ENCODE results near the gene TTC7B.
A peak's percentile ranks its signal among the peaks of the same experiment; 100 is the strongest.
"Not testable (repeated sequence)": the region's sequence is repeated elsewhere in the genome, so short reads cannot be mapped to it uniquely, and the experiment has no call there.

Gene TTC7B

GRCh38 chr14:90525353-90526028 lies 290.7 kb downstream of the TTC7B start:
- DNase-seq (ENCODE audit: low spot score), result not testable (repeated sequence)

GRCh38 chr14:90523961-90524875 lies 292.0 kb downstream of the TTC7B start:
- DNase-seq (ENCODE audit: low spot score), result no peak

- no peak for DNase-seq (ENCODE audit: low spot score)
Observed at GRCh38 chr14:90523544-90523943, 292.7 kb downstream of the TTC7B start.

- DNase-seq (ENCODE audit: low spot score), result no peak
Observed at GRCh38 chr14:90522571-90523191, 293.5 kb downstream of the TTC7B start.

- no peak for DNase-seq (ENCODE audit: low spot score)
Observed at GRCh38 chr14:90521930-90522483, 294.2 kb downstream of the TTC7B start.

- no peak for DNase-seq (ENCODE audit: low spot score)
Observed at GRCh38 chr14:90521084-90521929, 294.9 kb downstream of the TTC7B start.

GRCh38 chr14:90520326-90520725 lies 295.9 kb downstream of the TTC7B start:
- DNase-seq (ENCODE audit: low spot score), result no peak

GRCh38 chr14:90519262-90519920 lies 296.8 kb downstream of the TTC7B start:
- DNase-seq (ENCODE audit: low spot score), result no peak

- DNase-seq (ENCODE audit: low spot score), result no peak
Observed at GRCh38 chr14:90518941-90519256, 297.3 kb downstream of the TTC7B start.

GRCh38 chr14:90518069-90518940 lies 297.9 kb downstream of the TTC7B start:
- DNase-seq (ENCODE audit: low spot score), result no peak

GRCh38 chr14:90517076-90517841 lies 299.0 kb downstream of the TTC7B start:
- DNase-seq (ENCODE audit: low spot score), result no peak

- DNase-seq (ENCODE audit: low spot score), result no peak
Observed at GRCh38 chr14:90514566-90514965, 301.7 kb downstream of the TTC7B start.

GRCh38 chr14:90514015-90514398 lies 302.2 kb downstream of the TTC7B start:
- no peak for DNase-seq (ENCODE audit: low spot score)

GRCh38 chr14:90513161-90514014 lies 302.8 kb downstream of the TTC7B start:
- DNase-seq (ENCODE audit: low spot score), result peak; percentile 99

GRCh38 chr14:90512329-90512991 lies 303.8 kb downstream of the TTC7B start:
- DNase-seq (ENCODE audit: low spot score), result peak; percentile 39

GRCh38 chr14:90511795-90512328 lies 304.4 kb downstream of the TTC7B start:
- DNase-seq (ENCODE audit: low spot score), result peak; percentile 26

- DNase-seq (ENCODE audit: low spot score), result no peak
Observed at GRCh38 chr14:90511252-90511651, 305.0 kb downstream of the TTC7B start.

GRCh38 chr14:90510159-90510558 lies 306.1 kb downstream of the TTC7B start:
- DNase-seq (ENCODE audit: low spot score), result no peak

All from pons (tissue), 1 donor.